Neural cell (in vitro differentiated cells): Measurements from ENCODE around the gene OGFOD3. TPM values are rescaled to one million over a fixed set of nuclear protein-coding genes. Genes with fewer than 3 reads are reported as not detected.

Experiments
- H2AFZ ChIP-seq: fragments of 200-600, 300-800 bp; sonication (generic), shearing (Covaris generic); 2 replicates; pipeline ENCODE4 v1.6.0; 2014; ENCODE audit warnings: low read depth, mild to moderate bottlenecking, antibody characterized with exemption, low read length, moderate library complexity
- H3F3A ChIP-seq: fragments of 200-600 bp; shearing (Covaris generic); 2 replicates; pipeline ENCODE4 v1.6.1; 2016; ENCODE audit warnings: mild to moderate bottlenecking, moderate library complexity, mixed read lengths, antibody characterized with exemption, low read length; ENCODE audit not compliant: insufficient read depth, poor library complexity, severe bottlenecking
- H3K27ac ChIP-seq: fragments of 200-600, 300-800 bp; sonication (generic), shearing (Covaris generic); 2 replicates; pipeline ENCODE4 v1.5.1; 2014; ENCODE audit warnings: mild to moderate bottlenecking, low read length, moderate library complexity
- H3K27me3 ChIP-seq: fragments of 300-800, 200-600 bp; sonication (generic), shearing (Covaris generic); 2 replicates; pipeline ENCODE4 v1.6.0; 2014; ENCODE audit warnings: mild to moderate bottlenecking, low read depth, low read length, moderate library complexity; ENCODE audit not compliant: insufficient read depth
- H3K36me3 ChIP-seq: fragments of 300-800, 200-600 bp; sonication (generic), shearing (Covaris generic); 2 replicates; pipeline ENCODE4 v1.5.1; 2014; ENCODE audit warnings: mild to moderate bottlenecking, antibody characterized with exemption, low read length, moderate library complexity; ENCODE audit not compliant: insufficient read depth
- H3K4me2 ChIP-seq: fragments of 300-800, 200-600 bp; sonication (generic), shearing (Covaris generic); 2 replicates; pipeline ENCODE4 v1.6.0; 2014; ENCODE audit warnings: mild to moderate bottlenecking, low read length
- H3K4me3 ChIP-seq: fragments of 300-800, 200-600 bp; sonication (generic), shearing (Covaris generic); 2 replicates; pipeline ENCODE4 v1.5.1; 2014; ENCODE audit warnings: mild to moderate bottlenecking, low read length, moderate library complexity
- H3K79me2 ChIP-seq: fragments of 200-600 bp; shearing (Covaris generic); replicated peaks from 2 replicates; pipeline ENCODE4 v1.6.0; 2014; ENCODE audit warnings: mild to moderate bottlenecking, low read length, moderate library complexity; ENCODE audit not compliant: insufficient read depth
- H3K9ac ChIP-seq: fragments of 300-800, 200-600 bp; sonication (generic), shearing (Covaris generic); 2 replicates; pipeline ENCODE4 v1.6.1; 2016; ENCODE audit warnings: mild to moderate bottlenecking, low read length, mixed read lengths
- H3K9me2 ChIP-seq: fragments of 200-600 bp; shearing (Covaris generic); 2 replicates; pipeline ENCODE4 v1.6.1; 2016; ENCODE audit warnings: mild to moderate bottlenecking, low read length, mixed read lengths; ENCODE audit not compliant: insufficient read depth
- H3K9me3 ChIP-seq: fragments of 200-600, 300-800 bp; sonication (generic), shearing (Covaris generic); 2 replicates; pipeline ENCODE4 v1.6.1; 2016; ENCODE audit warnings: mild to moderate bottlenecking, mixed run types, low read length, moderate library complexity, mixed read lengths
- H4K20me1 ChIP-seq: fragments of 200-600 bp; shearing (Covaris generic); 2 replicates; pipeline ENCODE4 v1.6.1; 2016; ENCODE audit warnings: mild to moderate bottlenecking, mixed run types; ENCODE audit not compliant: insufficient read depth
- CTCF ChIP-seq: fragments of 450-650 bp; IDR thresholded peaks from 2 replicates; pipeline ENCODE4 v1.5.1; 2014; ENCODE audit warnings: antibody characterized with exemption, mild to moderate bottlenecking, moderate library complexity; ENCODE audit not compliant: poor library complexity, severe bottlenecking
- EP300 ChIP-seq: fragments of 450-650 bp; conservative IDR thresholded peaks from 2 replicates; pipeline ENCODE4 v1.6.1; 2014; ENCODE audit warnings: antibody characterized with exemption, mild to moderate bottlenecking, moderate library complexity; ENCODE audit not compliant: poor library complexity, severe bottlenecking
- EZH2 ChIP-seq: fragments of 200-600, 300-800 bp; shearing (Covaris generic), sonication (generic); IDR thresholded peaks from 2 replicates; pipeline ENCODE4 v1.6.1; 2014; ENCODE audit warnings: antibody characterized with exemption, low read length, borderline replicate concordance, mild to moderate bottlenecking; ENCODE audit not compliant: insufficient read depth, poor library complexity, severe bottlenecking
- MXI1 ChIP-seq: fragments of 450-650 bp; conservative IDR thresholded peaks from 2 replicates; pipeline ENCODE4 v1.6.1; 2014; ENCODE audit warnings: antibody characterized with exemption, mild to moderate bottlenecking; ENCODE audit not compliant: poor library complexity, severe bottlenecking
- POLR2AphosphoS5 ChIP-seq: IDR thresholded peaks from 2 replicates; pipeline ENCODE4 v1.6.1; 2012
- RAD21 ChIP-seq: fragments of 450-650 bp; conservative IDR thresholded peaks from 2 replicates; pipeline ENCODE4 v1.6.1; 2014; ENCODE audit warnings: antibody characterized with exemption, mild to moderate bottlenecking, moderate library complexity
- SMC3 ChIP-seq: fragments of 450-650 bp; conservative IDR thresholded peaks from 2 replicates; pipeline ENCODE4 v1.6.1; 2014; ENCODE audit warnings: antibody characterized with exemption, mild to moderate bottlenecking, moderate library complexity; ENCODE audit not compliant: poor library complexity
- TAF1 ChIP-seq: IDR thresholded peaks from 2 replicates; pipeline ENCODE4 v1.6.1; 2012; ENCODE audit warnings: low read depth
- polyA plus RNA-seq: library from polyadenylated mRNA; depleted of rRNA; stranded (reverse); fragments of >200 nt; gene quantifications from 2 replicates; pipeline ENCODE4 v1.2.3, GENCODE V29; 2014
- TF ChIP-seq, protein P1 (sequence below): IDR thresholded peaks from 2 replicates; pipeline ENCODE4 v1.6.1; 2012; ENCODE audit warnings: borderline replicate concordance

OGFOD3 gene
- polyA plus RNA-seq, 1 donor from 2014 or later, result 22.6 TPM

DNA sequence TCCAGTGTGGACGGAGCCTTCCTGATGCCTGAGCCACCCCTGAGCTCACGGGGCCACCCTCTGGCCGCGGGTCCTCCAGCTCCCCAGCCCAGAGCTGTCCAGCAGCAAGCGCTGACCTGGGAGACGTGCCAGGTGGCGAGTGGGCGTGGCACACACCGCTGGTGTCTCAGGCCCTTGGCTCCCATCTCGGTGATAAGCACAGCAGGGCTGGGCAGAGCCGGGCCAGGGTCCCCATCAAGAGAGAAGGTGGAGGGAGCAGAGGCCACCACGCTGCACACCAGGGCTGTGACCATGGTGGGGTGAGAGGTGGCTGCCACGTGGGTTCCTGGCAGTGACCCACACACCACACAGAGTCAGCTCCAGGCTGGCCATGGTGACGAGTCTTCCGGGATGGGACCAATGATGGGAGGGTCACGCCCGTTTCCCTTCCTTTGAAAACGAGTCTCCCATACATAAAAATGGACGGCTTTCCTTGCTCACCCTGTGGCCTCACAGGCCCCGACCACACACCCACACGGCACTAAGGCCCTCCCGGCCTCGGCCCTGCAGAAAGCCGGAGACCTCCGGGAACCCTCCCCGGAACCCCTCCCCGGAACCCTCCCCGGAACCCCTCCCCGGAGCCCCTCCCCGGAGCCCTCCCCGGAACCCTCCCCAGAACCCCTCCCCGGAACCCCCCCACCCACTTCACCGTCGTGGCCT is 30.0 kb downstream of the OGFOD3 start:
- Histone ChIP-seq H3K9me2 (no peaks in the 10 kb centered on the region), H3K27ac (no peak overlapping the region), H3K4me2 (no peak overlapping the region), H3K9ac (no peak overlapping the region), H3F3A (no peaks in the 10 kb centered on the region), H3K79me2 (no peaks in the 10 kb centered on the region), H3K4me3 (no peak overlapping the region), H3K27me3 (no peaks in the 10 kb centered on the region), H4K20me1 (no peaks in the 10 kb centered on the region), H3K36me3 (no peaks in the 10 kb centered on the region), H2AFZ (no peak overlapping the region), H3K9me3 (no peaks in the 10 kb centered on the region)
- TF ChIP-seq EZH2 (no peak), EP300 (no peak), RAD21 (no peak), CTCF (no peak), MXI1 (no peak), POLR2AphosphoS5 (no peak), TAF1 (no peak), SMC3 (no peak)
- TF ChIP-seq, protein P1, sequence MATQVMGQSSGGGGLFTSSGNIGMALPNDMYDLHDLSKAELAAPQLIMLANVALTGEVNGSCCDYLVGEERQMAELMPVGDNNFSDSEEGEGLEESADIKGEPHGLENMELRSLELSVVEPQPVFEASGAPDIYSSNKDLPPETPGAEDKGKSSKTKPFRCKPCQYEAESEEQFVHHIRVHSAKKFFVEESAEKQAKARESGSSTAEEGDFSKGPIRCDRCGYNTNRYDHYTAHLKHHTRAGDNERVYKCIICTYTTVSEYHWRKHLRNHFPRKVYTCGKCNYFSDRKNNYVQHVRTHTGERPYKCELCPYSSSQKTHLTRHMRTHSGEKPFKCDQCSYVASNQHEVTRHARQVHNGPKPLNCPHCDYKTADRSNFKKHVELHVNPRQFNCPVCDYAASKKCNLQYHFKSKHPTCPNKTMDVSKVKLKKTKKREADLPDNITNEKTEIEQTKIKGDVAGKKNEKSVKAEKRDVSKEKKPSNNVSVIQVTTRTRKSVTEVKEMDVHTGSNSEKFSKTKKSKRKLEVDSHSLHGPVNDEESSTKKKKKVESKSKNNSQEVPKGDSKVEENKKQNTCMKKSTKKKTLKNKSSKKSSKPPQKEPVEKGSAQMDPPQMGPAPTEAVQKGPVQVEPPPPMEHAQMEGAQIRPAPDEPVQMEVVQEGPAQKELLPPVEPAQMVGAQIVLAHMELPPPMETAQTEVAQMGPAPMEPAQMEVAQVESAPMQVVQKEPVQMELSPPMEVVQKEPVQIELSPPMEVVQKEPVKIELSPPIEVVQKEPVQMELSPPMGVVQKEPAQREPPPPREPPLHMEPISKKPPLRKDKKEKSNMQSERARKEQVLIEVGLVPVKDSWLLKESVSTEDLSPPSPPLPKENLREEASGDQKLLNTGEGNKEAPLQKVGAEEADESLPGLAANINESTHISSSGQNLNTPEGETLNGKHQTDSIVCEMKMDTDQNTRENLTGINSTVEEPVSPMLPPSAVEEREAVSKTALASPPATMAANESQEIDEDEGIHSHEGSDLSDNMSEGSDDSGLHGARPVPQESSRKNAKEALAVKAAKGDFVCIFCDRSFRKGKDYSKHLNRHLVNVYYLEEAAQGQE, result no peak

DNA sequence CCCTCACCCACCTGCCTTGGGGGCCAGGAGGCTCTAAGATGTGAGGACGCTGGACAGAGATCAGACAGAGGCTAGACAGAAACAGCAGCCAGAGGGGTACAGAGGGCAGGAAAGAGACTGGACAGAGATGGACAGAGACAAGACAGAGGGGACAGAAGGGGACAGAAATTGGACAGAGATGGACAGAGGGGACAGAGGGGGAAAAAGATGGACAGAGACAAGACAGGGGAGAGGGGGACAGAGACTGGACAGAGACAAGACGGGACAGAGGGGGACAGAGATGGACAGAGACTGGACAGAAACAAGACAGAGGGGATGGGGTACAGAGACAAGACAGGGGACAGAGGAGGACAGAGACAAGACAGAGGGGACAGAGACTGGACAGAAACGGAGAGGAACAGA is 30.7 kb downstream of the OGFOD3 start:
- Histone ChIP-seq H3K79me2 (no peaks in the 10 kb centered on the region), H3K9ac (no peak overlapping the region), H3K9me3 (no peaks in the 10 kb centered on the region), H3K27ac (no peak overlapping the region), H3K9me2 (no peaks in the 10 kb centered on the region), H3K27me3 (no peaks in the 10 kb centered on the region), H2AFZ (no peak overlapping the region), H3K4me2 (no peak overlapping the region), H4K20me1 (no peaks in the 10 kb centered on the region), H3F3A (no peaks in the 10 kb centered on the region), H3K4me3 (no peak overlapping the region), H3K36me3 (no peaks in the 10 kb centered on the region)
- TF ChIP-seq SMC3, result no peak
- no peak for TF ChIP-seq RAD21
- TF ChIP-seq MXI1, result no peak
- TF ChIP-seq EP300, result no peak
- TF ChIP-seq EZH2, result no peak
- TF ChIP-seq, protein P1, result no peak
- no peak for TF ChIP-seq TAF1
- TF ChIP-seq CTCF, result no peak
- TF ChIP-seq POLR2AphosphoS5, result no peak
